Hepatocyte (in vitro differentiated cells): Measurements from ENCODE around the gene KIAA1217.

Experiments used
- EZH2 ChIP-seq: fragments of 200-600 bp; sonication (generic); IDR thresholded peaks from 2 replicates; pipeline ENCODE4 v1.6.1; 2016; ENCODE audit warnings: antibody characterized with exemption, mild to moderate bottlenecking, borderline replicate concordance
- TF ChIP-seq, protein P1 (sequence below): fragments of 200-600 bp; sonication (generic); IDR thresholded peaks from 2 replicates; pipeline ENCODE4 v1.5.1; 2016; ENCODE audit warnings: antibody characterized with exemption, mild to moderate bottlenecking; ENCODE audit not compliant: poor library complexity

DNA sequence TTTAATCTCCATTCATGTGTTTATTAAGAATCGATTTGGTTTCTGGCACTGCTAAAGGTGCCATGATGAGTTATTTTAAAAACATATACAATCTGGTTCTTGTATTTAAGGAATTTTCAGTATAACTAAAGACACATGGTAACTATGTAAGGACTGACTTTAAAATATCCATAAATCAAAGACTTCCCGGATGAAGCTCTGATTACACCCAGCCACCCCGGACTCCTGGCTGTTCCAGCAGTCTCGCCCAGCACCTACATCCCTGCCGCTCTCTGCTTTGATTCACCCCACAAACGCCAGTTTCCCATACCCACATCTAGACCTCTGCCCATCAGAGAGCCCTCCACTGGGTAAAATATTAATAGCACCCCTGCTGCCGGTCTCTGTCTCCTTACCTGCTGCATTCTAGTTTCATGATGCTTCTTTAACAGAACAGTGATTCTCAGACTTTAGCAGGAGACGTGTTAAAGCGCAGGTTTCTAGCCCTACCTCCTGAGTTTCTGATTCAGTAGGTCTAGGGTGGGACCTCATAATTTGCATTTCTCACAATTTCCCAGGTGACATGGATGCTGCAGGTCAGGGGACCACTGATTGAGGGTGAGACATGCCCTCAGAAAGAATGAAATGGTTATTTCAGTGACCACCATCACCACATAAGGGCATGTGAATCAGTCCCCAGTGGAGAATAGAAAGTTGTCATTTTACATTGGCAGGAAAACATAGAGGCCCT lies 185.7 kb downstream of the KIAA1217 start:
- TF ChIP-seq, protein P1, sequence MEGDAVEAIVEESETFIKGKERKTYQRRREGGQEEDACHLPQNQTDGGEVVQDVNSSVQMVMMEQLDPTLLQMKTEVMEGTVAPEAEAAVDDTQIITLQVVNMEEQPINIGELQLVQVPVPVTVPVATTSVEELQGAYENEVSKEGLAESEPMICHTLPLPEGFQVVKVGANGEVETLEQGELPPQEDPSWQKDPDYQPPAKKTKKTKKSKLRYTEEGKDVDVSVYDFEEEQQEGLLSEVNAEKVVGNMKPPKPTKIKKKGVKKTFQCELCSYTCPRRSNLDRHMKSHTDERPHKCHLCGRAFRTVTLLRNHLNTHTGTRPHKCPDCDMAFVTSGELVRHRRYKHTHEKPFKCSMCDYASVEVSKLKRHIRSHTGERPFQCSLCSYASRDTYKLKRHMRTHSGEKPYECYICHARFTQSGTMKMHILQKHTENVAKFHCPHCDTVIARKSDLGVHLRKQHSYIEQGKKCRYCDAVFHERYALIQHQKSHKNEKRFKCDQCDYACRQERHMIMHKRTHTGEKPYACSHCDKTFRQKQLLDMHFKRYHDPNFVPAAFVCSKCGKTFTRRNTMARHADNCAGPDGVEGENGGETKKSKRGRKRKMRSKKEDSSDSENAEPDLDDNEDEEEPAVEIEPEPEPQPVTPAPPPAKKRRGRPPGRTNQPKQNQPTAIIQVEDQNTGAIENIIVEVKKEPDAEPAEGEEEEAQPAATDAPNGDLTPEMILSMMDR = no peak
- TF ChIP-seq EZH2 = no peak
